Endothelial cell of umbilical vein (primary cell): ENCODE measurements around the gene MIR17HG. TPM values are rescaled to one million over a fixed set of nuclear protein-coding genes. Genes with fewer than 3 reads are reported as not detected.

Source experiments
- BruUV-seq: library from RNA; stranded (reverse); fragments of 400-500 nt; replicated peaks from 2 replicates; lab custom pipeline; 2021; lab: Mats Ljungman, UMichigan
- CTCF ChIA-PET: fragments of 300-600, 350-600 bp; sonication (Branson Sonifier 250); formaldehyde crosslinking; loops from one replicate; lab custom pipeline; 2021; ENCODE audit warnings: antibody characterized with exemption, inconsistent platforms; lab: Charles Lee
- POLR2A ChIA-PET: fragments of 300-600, 350-600 bp; sonication (Branson Sonifier 250); formaldehyde crosslinking; loops from one replicate; lab custom pipeline; 2021; ENCODE audit warnings: antibody characterized with exemption, inconsistent platforms; lab: Charles Lee
- DNase-seq: peaks from one replicate; pipeline ENCODE4 v3.0.0-alpha.2; 2011; ENCODE audit warnings: low read depth, low spot score
- FAIRE-seq: peaks from 2 replicates; lab custom pipeline; 2011; peaks lifted over from hg19 to GRCh38; lab: Jason Lieb, UNC
- H2AFZ ChIP-seq: 2 replicates; pipeline ENCODE4 v1.6.0; 2012; ENCODE audit warnings: low read depth, low read length, control low read depth, inconsistent platforms
- H3K27ac ChIP-seq: 2 replicates; pipeline ENCODE4 v1.5.1; 2011; ENCODE audit warnings: low read depth, mild to moderate bottlenecking, control low read depth, low read length, moderate library complexity; ENCODE audit not compliant: insufficient read depth
- H3K27me3 ChIP-seq, 2 experiments: 2 replicates each; pipeline versions ENCODE4 v1.6.0 to v1.6.1; 2011; ENCODE audit warnings: low read length in 2 of 2, mixed read lengths in 1 of 2; ENCODE audit not compliant: control insufficient read depth in 2 of 2, insufficient read depth in 2 of 2
- H3K36me3 ChIP-seq, 2 experiments: 2 replicates in 1 of 2; 3 replicates in 1 of 2; pipeline ENCODE4 v1.5.1; 2011; ENCODE audit warnings: low read length in 2 of 2, mild to moderate bottlenecking in 1 of 2, moderate library complexity in 1 of 2; ENCODE audit not compliant: control insufficient read depth in 2 of 2, insufficient read depth in 2 of 2; ENCODE audit errors: extremely low read depth in 1 of 2
- H3K4me1 ChIP-seq: 3 replicates; pipeline ENCODE4 v1.5.1; 2011; ENCODE audit warnings: mild to moderate bottlenecking, low read length; ENCODE audit not compliant: control insufficient read depth, insufficient read depth; ENCODE audit errors: extremely low read depth
- H3K4me2 ChIP-seq: 2 replicates; pipeline ENCODE4 v1.6.1; 2011; ENCODE audit warnings: low read length, control low read depth, mixed read lengths; ENCODE audit not compliant: insufficient read depth
- H3K4me3 ChIP-seq, 3 experiments: fragments of 200-600 bp in 1 of 3; sonication (generic), shearing (Covaris generic) in 1 of 3; replicated peaks in 1 of 3; 2 replicates each; pipeline ENCODE4 v1.5.1; 2011 to 2016; ENCODE audit warnings: control low read depth in 3 of 3, low read length in 3 of 3, mild to moderate bottlenecking in 2 of 3, inconsistent platforms in 1 of 3, low read depth in 1 of 3, moderate library complexity in 1 of 3; ENCODE audit not compliant: insufficient read depth in 1 of 3
- H3K79me2 ChIP-seq: 2 replicates; pipeline ENCODE4 v1.6.0; 2012; ENCODE audit warnings: low read length, inconsistent platforms; ENCODE audit not compliant: control insufficient read depth, insufficient read depth
- H3K9ac ChIP-seq: replicated peaks from 2 replicates; pipeline ENCODE3; 2011; ENCODE audit warnings: low read length, control low read depth; ENCODE audit not compliant: insufficient read depth; ENCODE audit errors: extremely low read depth
- H3K9me1 ChIP-seq: replicated peaks from 3 replicates; pipeline ENCODE4 v1.6.0; 2011; ENCODE audit warnings: mild to moderate bottlenecking, low read length; ENCODE audit not compliant: control insufficient read depth, insufficient read depth; ENCODE audit errors: extremely low read depth
- H3K9me3 ChIP-seq: replicated peaks from 2 replicates; pipeline ENCODE4 v1.5.1; 2012; ENCODE audit warnings: low read length, inconsistent platforms; ENCODE audit not compliant: control insufficient read depth, insufficient read depth
- H4K20me1 ChIP-seq: replicated peaks from 2 replicates; pipeline ENCODE3; 2011; ENCODE audit warnings: mild to moderate bottlenecking, low read length; ENCODE audit not compliant: control insufficient read depth, insufficient read depth; ENCODE audit errors: extremely low read depth
- EZH2 ChIP-seq: IDR thresholded peaks from 2 replicates; pipeline ENCODE4 v1.6.1; 2012; ENCODE audit warnings: borderline replicate concordance, low read depth, mild to moderate bottlenecking, moderate library complexity, low read length, inconsistent platforms; ENCODE audit not compliant: severe bottlenecking
- FOS ChIP-seq: IDR thresholded peaks from 2 replicates; pipeline ENCODE4 v1.6.1; 2011; ENCODE audit warnings: mild to moderate bottlenecking, low read length, moderate library complexity, borderline replicate concordance; ENCODE audit not compliant: insufficient read depth
- GATA2 ChIP-seq: IDR thresholded peaks from 2 replicates; pipeline ENCODE4 v1.7.0; 2011; ENCODE audit warnings: low read depth, mild to moderate bottlenecking, moderate library complexity, mixed read lengths, low read length; ENCODE audit not compliant: insufficient read length, insufficient read depth
- JUN ChIP-seq: IDR thresholded peaks from 2 replicates; pipeline ENCODE4 v1.6.1; 2011; ENCODE audit warnings: borderline replicate concordance, low read depth; ENCODE audit not compliant: insufficient read length, insufficient read depth
- MAX ChIP-seq: IDR thresholded peaks from 2 replicates; pipeline ENCODE4 v1.6.1; 2011; ENCODE audit not compliant: insufficient read depth, insufficient read length
- MYC ChIP-seq: IDR thresholded peaks from one replicate; pipeline ENCODE4 v1.6.1; 2011; ENCODE audit warnings: mild to moderate bottlenecking, low read depth, low read length
- POLR2A ChIP-seq: IDR thresholded peaks from 2 replicates; pipeline ENCODE4 v1.6.1; 2012; ENCODE audit warnings: low read depth, mild to moderate bottlenecking, control low read depth, low read length
- POLR2AphosphoS5 ChIP-seq: IDR thresholded peaks from 2 replicates; pipeline ENCODE4 v1.6.1; 2012; ENCODE audit warnings: low read depth, mild to moderate bottlenecking, control low read depth, low read length, moderate library complexity; ENCODE audit not compliant: insufficient read depth
- dilution Hi-C: fragments of 300-500 bp; cut with MboI; formaldehyde crosslinking; loops from one replicate; pipeline ENCODE4 v1.15.0; 2019; ENCODE audit warnings: low sequenced_read_pairs; ENCODE audit not compliant: extremely low pct_ligation_motif_present
- intact Hi-C: fragments of 100-400 bp; cut with micrococcal nuclease; formaldehyde crosslinking; loops from one replicate; pipeline ENCODE4 v1.10.0; 2022
- polyA plus RNA-seq, 4 experiments: library from polyadenylated mRNA; depleted of rRNA in 3 of 4; stranded (reverse) in 3 of 4; unstranded in 1 of 4; fragments of >200 nt; gene quantifications; 2 replicates each; pipeline versions ENCODE4 v1.2.1 to v1.2.3, GENCODE V29; 2011 to 2012; ENCODE audit warnings: missing spikeins in 1 of 4
- total RNA-seq: library from RNA; stranded (reverse); gene quantifications from 2 replicates; pipeline ENCODE4 v1.2.3, GENCODE V29; 2021
- TF ChIP-seq, protein P1 (sequence below), 2 donors: IDR thresholded peaks; 1 replicate in 1 of 2; 2 replicates in 1 of 2; pipeline ENCODE4 v1.5.1; 2011; ENCODE audit warnings: low read length in 2 of 2, mild to moderate bottlenecking in 2 of 2, moderate library complexity in 2 of 2, control low read depth in 1 of 2, inconsistent platforms in 1 of 2, low read depth in 1 of 2; ENCODE audit not compliant: insufficient read depth in 1 of 2; ENCODE audit errors: extremely low read depth in 1 of 2

MIR17HG gene
- total and polyA plus RNA-seq, 2 donors (not counting 3 experiments of a cell fraction or from before 2014, with no cell fraction given) = 1.8 to 9.5 TPM

DNA sequence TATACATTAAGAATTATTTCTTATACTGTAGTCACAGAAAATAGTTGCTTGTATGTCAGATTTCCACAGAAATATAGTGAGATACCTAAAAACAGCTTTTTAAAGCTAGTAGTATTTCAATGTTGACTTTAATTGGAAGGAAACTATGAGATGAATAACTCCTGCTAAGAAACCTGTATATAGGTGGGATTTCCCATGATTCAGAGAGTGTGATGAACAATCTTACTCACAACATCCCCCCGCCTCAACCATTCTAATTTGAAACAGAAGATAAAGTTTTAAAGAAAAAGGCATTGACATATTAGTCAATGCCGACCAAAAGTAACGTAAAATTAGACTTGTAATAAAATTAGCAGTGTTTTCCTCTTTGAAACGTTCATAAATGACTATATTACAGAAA lies 1.4 kb upstream of the MIR17HG start:
- no TSS peak for BruUV-seq

GRCh38 chr13:91346850-91347201 lies 661 bp upstream of the MIR17HG start:
- no peak for FAIRE-seq
- ChIA-PET CTCF (interaction anchor here (1.1 to 2.8 kb wide), 3 partner anchors 20 to 60 kb away, joined by 3 to 10 read pairs (median 8); no protein-coding TSS in a partner anchor), POLR2A (no interaction called here)
- TF ChIP-seq JUN = no peak
- no peak for TF ChIP-seq EZH2
- TF ChIP-seq POLR2AphosphoS5 = no peak
- no peak for TF ChIP-seq MAX
- TF ChIP-seq GATA2 = no peak
- no peak for TF ChIP-seq FOS
- no peak for TF ChIP-seq MYC
- TF ChIP-seq, protein P1, sequence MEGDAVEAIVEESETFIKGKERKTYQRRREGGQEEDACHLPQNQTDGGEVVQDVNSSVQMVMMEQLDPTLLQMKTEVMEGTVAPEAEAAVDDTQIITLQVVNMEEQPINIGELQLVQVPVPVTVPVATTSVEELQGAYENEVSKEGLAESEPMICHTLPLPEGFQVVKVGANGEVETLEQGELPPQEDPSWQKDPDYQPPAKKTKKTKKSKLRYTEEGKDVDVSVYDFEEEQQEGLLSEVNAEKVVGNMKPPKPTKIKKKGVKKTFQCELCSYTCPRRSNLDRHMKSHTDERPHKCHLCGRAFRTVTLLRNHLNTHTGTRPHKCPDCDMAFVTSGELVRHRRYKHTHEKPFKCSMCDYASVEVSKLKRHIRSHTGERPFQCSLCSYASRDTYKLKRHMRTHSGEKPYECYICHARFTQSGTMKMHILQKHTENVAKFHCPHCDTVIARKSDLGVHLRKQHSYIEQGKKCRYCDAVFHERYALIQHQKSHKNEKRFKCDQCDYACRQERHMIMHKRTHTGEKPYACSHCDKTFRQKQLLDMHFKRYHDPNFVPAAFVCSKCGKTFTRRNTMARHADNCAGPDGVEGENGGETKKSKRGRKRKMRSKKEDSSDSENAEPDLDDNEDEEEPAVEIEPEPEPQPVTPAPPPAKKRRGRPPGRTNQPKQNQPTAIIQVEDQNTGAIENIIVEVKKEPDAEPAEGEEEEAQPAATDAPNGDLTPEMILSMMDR (IDR thresholded peaks at IDR 0.05; ENCODE audit: extremely low read depth in 1 of 2, insufficient read depth in 1 of 2, low read depth in 1 of 2, low read length in 2 of 2) = no peak
- no peak for TF ChIP-seq POLR2A
- Histone ChIP-seq H4K20me1 (peaks cover 6% of the 10 kb centered on the region), H2AFZ (peak overlapping the region; percentile 27), H3K36me3 (peaks cover 0 to 16% of the 10 kb centered on the region in 2 experiments), H3K27me3 (peaks cover 11 to 53% of the 10 kb centered on the region in 2 experiments), H3K4me1 (peaks cover 25% of the 10 kb centered on the region), H3K9ac (no peak overlapping the region), H3K9me3 (no peaks in the 10 kb centered on the region), H3K4me3 (peak overlapping the region; percentile 20 to 95 (median 43)), H3K27ac (no peak overlapping the region), H3K4me2 (peak overlapping the region; percentile 75), H3K79me2 (peaks cover 39% of the 10 kb centered on the region), H3K9me1 (no peaks in the 10 kb centered on the region)
- dilution Hi-C loops = no loop called here
- intact Hi-C loops = loop anchor here (1.0 to 2.0 kb wide), 3 partner anchors 20 to 76 kb away; partner anchors contain the start of gene GPC5
- no TSS peak for BruUV-seq
- DNase-seq = peak; percentile 39

More for the DNA sequence above, 1.4 kb upstream of the MIR17HG start:
- H3K79me2 ChIP-seq = peaks cover 32% of the 10 kb centered on the region
- no peak overlapping the region for H2AFZ ChIP-seq
- H3K9ac ChIP-seq = no peak overlapping the region
- no peak overlapping the region for H3K27ac ChIP-seq
- DNase-seq = no peak
- peaks cover 15 to 58% of the 10 kb centered on the region in 2 experiments for H3K27me3 ChIP-seq
- ChIA-PET CTCF (interaction anchor here (1.1 to 2.8 kb wide), 3 partner anchors 19 to 61 kb away, joined by 3 to 10 read pairs (median 8); no protein-coding TSS in a partner anchor), POLR2A (no interaction called here)
- FAIRE-seq = no peak
- H3K9me3 ChIP-seq = no peaks in the 10 kb centered on the region
- dilution Hi-C loops (no loop called here), intact Hi-C loops (loop anchor here (1.0 to 2.0 kb wide), 3 partner anchors 19 to 75 kb away; partner anchors contain the start of gene GPC5)
- peaks cover 0 to 12% of the 10 kb centered on the region in 2 experiments for H3K36me3 ChIP-seq
- TF ChIP-seq FOS (no peak), EZH2 (no peak)
- TF ChIP-seq, protein P1 (IDR thresholded peaks at IDR 0.05; ENCODE audit: extremely low read depth in 1 of 2, insufficient read depth in 1 of 2, low read depth in 1 of 2, low read length in 2 of 2) = no peak
- H4K20me1 ChIP-seq = peaks cover 5% of the 10 kb centered on the region
- H3K4me2 ChIP-seq = no peak overlapping the region
- no peaks in the 10 kb centered on the region for H3K9me1 ChIP-seq
- H3K4me1 ChIP-seq = peaks cover 24% of the 10 kb centered on the region
- H3K4me3 ChIP-seq = no peak overlapping the region
